KMS-11 (cell line): ENCODE measurements around the gene MYO15B.

ENCODE experiments used
- H2AFZ ChIP-seq: fragments of 200-600 bp; sonication (generic); 2 replicates; pipeline ENCODE4 v1.6.1; 2016; ENCODE audit warnings: antibody characterized with exemption, mixed run types, low read depth
- H3K27ac ChIP-seq: fragments of 200-600 bp; sonication (generic); 2 replicates; pipeline ENCODE4 v1.6.1; 2016; ENCODE audit warnings: mild to moderate bottlenecking, mixed run types
- H3K27me3 ChIP-seq: fragments of 200-600 bp; sonication (generic); 2 replicates; pipeline ENCODE4 v1.6.1; 2017; ENCODE audit warnings: mild to moderate bottlenecking, low read depth, mixed run types, moderate library complexity; ENCODE audit not compliant: insufficient read depth
- H3K36me3 ChIP-seq: fragments of 200-600 bp; sonication (generic); 2 replicates; pipeline ENCODE4 v1.6.1; 2017; ENCODE audit warnings: mild to moderate bottlenecking, mixed run types; ENCODE audit not compliant: insufficient read depth
- H3K4me1 ChIP-seq: fragments of 200-600 bp; sonication (generic); 2 replicates; pipeline ENCODE4 v1.6.1; 2016; ENCODE audit warnings: mild to moderate bottlenecking, low read depth, mixed run types; ENCODE audit not compliant: poor library complexity, severe bottlenecking
- H3K4me2 ChIP-seq: fragments of 200-600 bp; sonication (generic); 2 replicates; pipeline ENCODE4 v1.7.0; 2016; ENCODE audit warnings: mild to moderate bottlenecking, mixed run types
- H3K4me3 ChIP-seq: fragments of 200-600 bp; sonication (generic); IDR thresholded peaks from 2 replicates; pipeline ENCODE4 v1.6.1; 2017; ENCODE audit warnings: low read depth, low read length, mixed read lengths; ENCODE audit not compliant: insufficient read depth
- H3K79me2 ChIP-seq: fragments of 200-600 bp; sonication (generic); 2 replicates; pipeline ENCODE4 v1.6.1; 2016; ENCODE audit warnings: low read depth, mixed run types; ENCODE audit not compliant: insufficient read depth
- H3K9ac ChIP-seq: fragments of 200-600 bp; sonication (generic); 2 replicates; pipeline ENCODE4 v1.6.1; 2016; ENCODE audit warnings: mild to moderate bottlenecking, mixed run types
- H4K20me1 ChIP-seq: fragments of 200-600 bp; sonication (generic); 2 replicates; pipeline ENCODE4 v1.6.1; 2016; ENCODE audit warnings: mild to moderate bottlenecking, mixed run types; ENCODE audit not compliant: insufficient read depth
- CTCF ChIP-seq: fragments of 200-600 bp; sonication (generic); conservative IDR thresholded peaks from 2 replicates; pipeline ENCODE4 v1.6.1; 2017; ENCODE audit warnings: low read depth, mild to moderate bottlenecking, antibody characterized with exemption, low read length, moderate library complexity, mixed read lengths

The MYO15B gene

GRCh38 chr17:75621489-75621888 is 33.9 kb downstream of the MYO15B start:
- no peaks in the 10 kb centered on the region for H3K79me2 ChIP-seq
- H3K9ac ChIP-seq: no peak overlapping the region
- peaks cover 79% of the 10 kb centered on the region for H3K27me3 ChIP-seq
- H3K4me2 ChIP-seq: no peak overlapping the region
- no peaks in the 10 kb centered on the region for H3K36me3 ChIP-seq
- TF ChIP-seq CTCF: no peak
- H2AFZ ChIP-seq: no peak overlapping the region
- no peaks in the 10 kb centered on the region for H4K20me1 ChIP-seq
- H3K27ac ChIP-seq: no peak overlapping the region
- no peak overlapping the region for H3K4me3 ChIP-seq
- H3K4me1 ChIP-seq: no peaks in the 10 kb centered on the region

GRCh38 chr17:75622076-75622475 is 34.5 kb downstream of the MYO15B start:
- TF ChIP-seq CTCF: no peak

GRCh38 chr17:75622771-75623273 is 35.2 kb downstream of the MYO15B start:
- Histone ChIP-seq H2AFZ (no peak overlapping the region), H3K4me1 (no peaks in the 10 kb centered on the region), H4K20me1 (no peaks in the 10 kb centered on the region), H3K79me2 (no peaks in the 10 kb centered on the region), H3K27me3 (peaks cover 66% of the 10 kb centered on the region), H3K4me2 (no peak overlapping the region), H3K36me3 (no peaks in the 10 kb centered on the region), H3K9ac (no peak overlapping the region), H3K27ac (no peak overlapping the region), H3K4me3 (no peak overlapping the region)
- no peak for TF ChIP-seq CTCF

More at GRCh38 chr17:75622076-75622475, 34.5 kb downstream of the MYO15B start:
- no peaks in the 10 kb centered on the region for H3K4me1 ChIP-seq
- no peak overlapping the region for H3K27ac ChIP-seq
- H3K79me2 ChIP-seq: no peaks in the 10 kb centered on the region
- no peak overlapping the region for H3K9ac ChIP-seq
- H2AFZ ChIP-seq: no peak overlapping the region
- H3K4me2 ChIP-seq: no peak overlapping the region
- no peak overlapping the region for H3K4me3 ChIP-seq
- no peaks in the 10 kb centered on the region for H3K36me3 ChIP-seq
- no peaks in the 10 kb centered on the region for H4K20me1 ChIP-seq
- H3K27me3 ChIP-seq: peaks cover 73% of the 10 kb centered on the region

GRCh38 chr17:75623386-75623785 is 35.8 kb downstream of the MYO15B start:
- Histone ChIP-seq H3K36me3 (no peaks in the 10 kb centered on the region), H3K27ac (no peak overlapping the region), H3K9ac (no peak overlapping the region), H2AFZ (no peak overlapping the region), H3K79me2 (no peaks in the 10 kb centered on the region), H3K4me1 (no peaks in the 10 kb centered on the region), H3K4me3 (no peak overlapping the region), H4K20me1 (no peaks in the 10 kb centered on the region), H3K27me3 (peaks cover 60% of the 10 kb centered on the region), H3K4me2 (no peak overlapping the region)
- no peak for TF ChIP-seq CTCF
